CD4-positive, alpha-beta T cell (primary cell): ENCODE data around the gene BIN1. TPM values are rescaled to one million over a fixed set of nuclear protein-coding genes. Genes with fewer than 3 reads are reported as not detected.

ENCODE experiments used
- ATAC-seq: fragments of 200-7000 bp; cut with Tn5 transposase; one replicate; pipeline ENCODE4 v1.10.0; 2022; ENCODE audit warnings: mild to moderate bottlenecking; ENCODE audit not compliant: poor library complexity
- CTCF ChIA-PET: fragments of 350-600 bp; sonication (Branson Sonifier 250); formaldehyde crosslinking; loops from one replicate; lab custom pipeline; 2021; ENCODE audit warnings: antibody characterized with exemption, inconsistent platforms; lab: Charles Lee
- POLR2A ChIA-PET: fragments of 350-600 bp; sonication (Branson Sonifier 250); formaldehyde crosslinking; loops from one replicate; lab custom pipeline; 2021; ENCODE audit warnings: antibody characterized with exemption, inconsistent platforms; lab: Charles Lee
- DNase-seq, 14 experiments: peaks; one replicate each; pipeline ENCODE4 v3.0.0-alpha.2; 2013 to 2020; ENCODE audit warnings: mixed read lengths in 2 of 14
- H3K27ac ChIP-seq, 2 donors: one replicate each; pipeline versions ENCODE4 v1.5.1 to v1.7.0; 2013; ENCODE audit warnings: low read length in 2 of 2, low read depth in 1 of 2, mild to moderate bottlenecking in 1 of 2
- H3K27me3 ChIP-seq, 2 experiments: 1 replicate in 1 of 2; 2 replicates in 1 of 2; pipeline versions ENCODE4 v1.6.1 to v1.7.0; 2013; ENCODE audit warnings: low read length in 2 of 2, control low read depth in 1 of 2, mild to moderate bottlenecking in 1 of 2, moderate library complexity in 1 of 2; ENCODE audit not compliant: insufficient read depth in 2 of 2, control insufficient read depth in 1 of 2
- H3K36me3 ChIP-seq: one replicate; pipeline ENCODE4 v1.6.1; 2013; ENCODE audit warnings: low read length, control low read depth; ENCODE audit not compliant: insufficient read depth
- H3K4me1 ChIP-seq: one replicate; pipeline ENCODE4 v1.6.1; 2013; ENCODE audit warnings: low read length, control low read depth; ENCODE audit not compliant: insufficient read depth
- H3K4me3 ChIP-seq: one replicate; pipeline ENCODE4 v1.5.1; 2013; ENCODE audit warnings: mild to moderate bottlenecking, low read length, moderate library complexity
- H3K9me3 ChIP-seq, 2 experiments: 1 replicate in 1 of 2; 2 replicates in 1 of 2; pipeline versions ENCODE4 v1.6.1 to v1.7.0; 2013; ENCODE audit warnings: low read length in 2 of 2, mild to moderate bottlenecking in 2 of 2, control low read depth in 1 of 2, moderate library complexity in 1 of 2; ENCODE audit not compliant: control insufficient read depth in 1 of 2, insufficient read depth in 1 of 2
- H3K27ac Mint-ChIP-seq: one replicate; pipeline ENCODE4 v1.8.0; 2020; ENCODE audit warnings: mixed read lengths
- H3K27me3 Mint-ChIP-seq: one replicate; pipeline ENCODE4 v1.8.0; 2021; ENCODE audit warnings: mixed read lengths
- H3K36me3 Mint-ChIP-seq: one replicate; pipeline ENCODE4 v1.8.0; 2021; ENCODE audit warnings: low read depth, mixed read lengths
- H3K4me1 Mint-ChIP-seq: one replicate; pipeline ENCODE4 v1.8.0; 2021; ENCODE audit warnings: low read depth, mixed read lengths
- H3K4me3 Mint-ChIP-seq: one replicate; pipeline ENCODE4 v1.8.0; 2020; ENCODE audit warnings: mild to moderate bottlenecking, mixed read lengths
- H3K9me3 Mint-ChIP-seq: one replicate; pipeline ENCODE4 v1.8.0; 2020; ENCODE audit warnings: mixed read lengths
- CTCF ChIP-seq: fragments of 200-600 bp; IDR thresholded peaks from one replicate; pipeline ENCODE4 v1.8.0; 2022; ENCODE audit warnings: antibody characterized with exemption, mild to moderate bottlenecking
- intact Hi-C, 2 experiments: fragments of 100-400 bp; cut with DNase I in 1 of 2; cut with micrococcal nuclease in 1 of 2; formaldehyde crosslinking; loops; one replicate each; pipeline versions ENCODE4 v1.15.1 to v1.9.0; 2023 to 2025; cut with DNase I, micrococcal nuclease
- total RNA-seq, 174 experiments: library from RNA in 2 of 174; stranded (reverse) in 2 of 174; gene quantifications; one replicate each; pipeline ENCODE4 v1.2.3 and lab custom pipeline; 2021 to 2026

The BIN1 gene
- total RNA-seq, 2 experiments from 2014 or later: 98.8 to 104 TPM

DNA sequence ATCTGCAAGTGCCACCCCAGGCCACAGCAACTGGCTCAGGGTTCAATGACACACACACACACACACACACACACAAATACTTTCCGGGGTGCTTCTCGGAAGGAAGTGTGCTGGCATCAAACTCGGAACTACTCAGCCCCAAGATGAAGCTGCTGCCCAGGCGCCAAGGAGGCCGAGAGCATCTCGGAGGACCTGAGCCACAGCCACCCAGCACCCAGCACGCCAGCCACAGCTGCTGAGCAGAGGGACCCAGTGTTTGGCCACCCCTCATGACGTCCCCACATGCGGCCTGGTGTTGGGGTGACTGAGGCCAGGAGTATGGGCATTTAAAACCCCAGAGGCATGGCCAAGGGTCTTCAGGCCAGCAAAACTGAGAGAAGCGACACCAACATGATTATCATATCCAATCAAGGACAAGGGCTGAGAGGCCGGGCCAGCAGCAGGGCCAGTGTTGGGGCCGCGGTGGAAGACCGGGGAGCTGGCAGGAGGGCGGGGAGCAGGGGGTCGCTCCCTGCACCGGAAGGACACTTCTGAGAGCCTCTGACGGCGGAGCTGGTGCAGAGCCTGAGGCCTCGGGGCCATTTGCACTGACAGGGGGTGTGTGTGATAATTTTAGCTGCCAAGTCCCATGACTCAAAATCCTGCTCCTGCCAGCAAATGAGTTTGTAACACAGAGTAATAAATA lies 61.8 kb downstream of the BIN1 start:
- no peak for TF ChIP-seq CTCF
- H3K27me3 Mint-ChIP-seq: no peaks in the 10 kb centered on the region
- ATAC-seq (no peak), DNase-seq (no peak)
- no peaks in the 10 kb centered on the region for H3K4me1 Mint-ChIP-seq
- no peak overlapping the region for H3K4me3 ChIP-seq
- H3K4me1 ChIP-seq: peaks cover 3% of the 10 kb centered on the region
- no peak overlapping the region for H3K27ac Mint-ChIP-seq
- H3K9me3 ChIP-seq: peaks cover 0 to 11% of the 10 kb centered on the region in 2 experiments
- H3K27me3 ChIP-seq: no peaks in the 10 kb centered on the region
- intact Hi-C loops: no loop called here
- H3K36me3 ChIP-seq: peaks cover 24% of the 10 kb centered on the region
- no peak overlapping the region for H3K27ac ChIP-seq
- ChIA-PET POLR2A (no interaction called here), CTCF (no interaction called here)
- H3K9me3 Mint-ChIP-seq: no peaks in the 10 kb centered on the region
- H3K36me3 Mint-ChIP-seq: peaks cover 20% of the 10 kb centered on the region
- H3K4me3 Mint-ChIP-seq: no peak overlapping the region

- H3K9me3 Mint-ChIP-seq: no peaks in the 10 kb centered on the region
- intact Hi-C loops: no loop called here
- Histone ChIP-seq H3K36me3 (peaks cover 19% of the 10 kb centered on the region), H3K4me1 (no peaks in the 10 kb centered on the region), H3K9me3 (peaks cover 0 to 11% of the 10 kb centered on the region in 2 experiments), H3K27me3 (no peaks in the 10 kb centered on the region), H3K27ac (no peak overlapping the region), H3K4me3 (no peak overlapping the region)
- peaks cover 20% of the 10 kb centered on the region for H3K36me3 Mint-ChIP-seq
- DNase-seq: no peak
- TF ChIP-seq CTCF: no peak
- POLR2A ChIA-PET: no interaction called here
- no peak overlapping the region for H3K27ac Mint-ChIP-seq
- H3K27me3 Mint-ChIP-seq: no peaks in the 10 kb centered on the region
- CTCF ChIA-PET: no interaction called here
- no peak overlapping the region for H3K4me3 Mint-ChIP-seq
- H3K4me1 Mint-ChIP-seq: no peaks in the 10 kb centered on the region
- no peak for ATAC-seq
Measured at GRCh38 chr2:127044165-127044718, 62.7 kb downstream of the BIN1 start.

DNA sequence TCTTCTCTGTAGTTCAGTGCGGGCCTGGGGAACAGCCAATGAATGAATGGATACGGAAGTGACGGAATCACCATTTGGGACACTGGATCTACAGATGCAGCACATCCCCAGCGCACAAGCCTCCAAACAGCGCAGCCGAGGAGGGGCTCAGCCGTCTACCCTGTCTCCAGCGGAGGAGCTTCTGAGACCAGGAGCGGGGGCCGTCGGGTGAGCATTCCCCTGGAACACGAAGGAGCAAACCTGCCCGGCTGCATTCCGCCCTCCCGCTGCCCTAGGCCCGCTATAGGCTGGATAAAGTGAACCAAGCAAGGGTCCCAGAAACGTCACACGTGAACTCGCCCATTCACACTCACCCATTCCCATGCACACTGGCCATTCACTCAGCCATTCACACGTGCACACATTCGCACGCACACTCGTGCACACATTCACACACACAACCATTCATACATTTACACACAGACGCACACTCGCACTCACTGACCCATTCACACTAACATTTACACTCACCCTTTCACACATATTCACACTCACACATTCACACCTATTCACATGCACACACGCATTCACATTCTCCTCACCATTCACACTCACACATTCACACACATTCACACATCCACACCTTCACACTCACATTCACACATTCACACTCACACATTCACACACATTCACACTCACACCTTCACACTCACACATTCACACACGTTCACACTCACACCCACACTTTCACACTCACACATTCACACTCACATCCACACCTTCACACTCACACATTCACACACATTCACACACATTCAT lies 63.4 kb downstream of the BIN1 start:
- Histone ChIP-seq H3K4me3 (no peak overlapping the region), H3K27ac (no peak overlapping the region), H3K27me3 (no peaks in the 10 kb centered on the region), H3K36me3 (peaks cover 12% of the 10 kb centered on the region), H3K9me3 (peaks cover 0 to 11% of the 10 kb centered on the region in 2 experiments), H3K4me1 (no peaks in the 10 kb centered on the region)
- H3K36me3 Mint-ChIP-seq: peaks cover 17% of the 10 kb centered on the region
- ATAC-seq: no peak
- TF ChIP-seq CTCF: no peak
- DNase-seq: no peak
- H3K4me1 Mint-ChIP-seq: no peaks in the 10 kb centered on the region
- no peak overlapping the region for H3K4me3 Mint-ChIP-seq
- POLR2A ChIA-PET: no interaction called here
- no peaks in the 10 kb centered on the region for H3K9me3 Mint-ChIP-seq
- no peak overlapping the region for H3K27ac Mint-ChIP-seq
- intact Hi-C loops: no loop called here
- CTCF ChIA-PET: no interaction called here
- H3K27me3 Mint-ChIP-seq: no peaks in the 10 kb centered on the region
